Astrocyte (in vitro differentiated cells and primary cell): ENCODE results near the gene FXR1. TPM values are rescaled to one million over a fixed set of nuclear protein-coding genes. Genes with fewer than 3 reads are reported as not detected.

ENCODE experiments used
- DNase-seq: peaks from one replicate; pipeline ENCODE4 v3.0.0-alpha.2; 2010; ENCODE audit warnings: low read depth
- FAIRE-seq: peaks from 2 replicates; lab custom pipeline; 2011; peaks lifted over from hg19 to GRCh38; lab: Jason Lieb, UNC
- H2AFZ ChIP-seq: 2 replicates; pipeline ENCODE4 v1.6.0; 2012; ENCODE audit warnings: low read depth, low read length, inconsistent platforms
- H3K27ac ChIP-seq: 2 replicates; pipeline ENCODE4 v1.5.1; 2011; ENCODE audit warnings: low read depth, low read length, inconsistent platforms
- H3K27me3 ChIP-seq: 2 replicates; pipeline ENCODE4 v1.6.0; 2011; ENCODE audit warnings: low read length, inconsistent platforms; ENCODE audit not compliant: insufficient read depth
- H3K36me3 ChIP-seq: 2 replicates; pipeline ENCODE4 v1.5.1; 2011; ENCODE audit warnings: low read length, inconsistent platforms; ENCODE audit not compliant: insufficient read depth
- H3K4me1 ChIP-seq: 2 replicates; pipeline ENCODE4 v1.5.1; 2011; ENCODE audit warnings: low read length, inconsistent platforms; ENCODE audit not compliant: insufficient read depth
- H3K4me2 ChIP-seq: 2 replicates; pipeline ENCODE4 v1.6.0; 2012; ENCODE audit warnings: low read length, inconsistent platforms
- H3K4me3 ChIP-seq: 2 replicates; pipeline ENCODE4 v1.5.1; 2011; ENCODE audit warnings: low read depth, mild to moderate bottlenecking, low read length, inconsistent platforms; ENCODE audit not compliant: insufficient read depth
- H3K79me2 ChIP-seq: 2 replicates; pipeline ENCODE4 v1.6.0; 2012; ENCODE audit warnings: mild to moderate bottlenecking, low read length, inconsistent platforms; ENCODE audit not compliant: insufficient read depth
- H3K9ac ChIP-seq: 2 replicates; pipeline ENCODE4 v1.6.0; 2012; ENCODE audit warnings: mild to moderate bottlenecking, low read length, inconsistent platforms
- H3K9me3 ChIP-seq: 2 replicates; pipeline ENCODE4 v1.5.1; 2012; ENCODE audit warnings: low read depth, mild to moderate bottlenecking, low read length, inconsistent platforms; ENCODE audit not compliant: insufficient read depth
- H4K20me1 ChIP-seq: 2 replicates; pipeline ENCODE4 v1.6.0; 2012; ENCODE audit warnings: low read length, inconsistent platforms; ENCODE audit not compliant: insufficient read depth
- H3K27ac Mint-ChIP-seq: one replicate; pipeline ENCODE4 v1.8.0; 2021; ENCODE audit warnings: mild to moderate bottlenecking, mixed read lengths; ENCODE audit not compliant: unreplicated experiment
- H3K27me3 Mint-ChIP-seq: one replicate; pipeline ENCODE4 v1.8.0; 2021; ENCODE audit warnings: low read depth, mixed read lengths; ENCODE audit not compliant: unreplicated experiment
- H3K36me3 Mint-ChIP-seq: one replicate; pipeline ENCODE4 v1.8.0; 2021; ENCODE audit warnings: low read depth, mixed read lengths; ENCODE audit not compliant: unreplicated experiment
- H3K4me1 Mint-ChIP-seq: one replicate; pipeline ENCODE4 v1.8.0; 2021; ENCODE audit warnings: low read depth, mixed read lengths; ENCODE audit not compliant: unreplicated experiment
- H3K4me3 Mint-ChIP-seq: one replicate; pipeline ENCODE4 v1.8.0; 2021; ENCODE audit warnings: mild to moderate bottlenecking, moderate library complexity, mixed read lengths; ENCODE audit not compliant: unreplicated experiment
- H3K9me3 Mint-ChIP-seq: one replicate; pipeline ENCODE4 v1.8.0; 2021; ENCODE audit warnings: mild to moderate bottlenecking, mixed read lengths; ENCODE audit not compliant: unreplicated experiment
- EZH2 ChIP-seq: IDR thresholded peaks from 2 replicates; pipeline ENCODE4 v1.6.1; 2012; ENCODE audit warnings: mild to moderate bottlenecking, low read length, inconsistent platforms; ENCODE audit not compliant: insufficient read depth
- total RNA-seq: library from RNA; stranded (reverse); gene quantifications from 2 replicates; pipeline ENCODE4 v1.2.1, GENCODE V29; 2021
- TF ChIP-seq, protein P1 (sequence below): IDR thresholded peaks from 2 replicates; pipeline ENCODE4 v1.5.1; 2011; ENCODE audit warnings: low read depth, mild to moderate bottlenecking, inconsistent platforms, low read length, moderate library complexity; ENCODE audit not compliant: insufficient read depth

The FXR1 gene
- total RNA-seq, 1 donor from 2014 or later = 173 TPM

DNA sequence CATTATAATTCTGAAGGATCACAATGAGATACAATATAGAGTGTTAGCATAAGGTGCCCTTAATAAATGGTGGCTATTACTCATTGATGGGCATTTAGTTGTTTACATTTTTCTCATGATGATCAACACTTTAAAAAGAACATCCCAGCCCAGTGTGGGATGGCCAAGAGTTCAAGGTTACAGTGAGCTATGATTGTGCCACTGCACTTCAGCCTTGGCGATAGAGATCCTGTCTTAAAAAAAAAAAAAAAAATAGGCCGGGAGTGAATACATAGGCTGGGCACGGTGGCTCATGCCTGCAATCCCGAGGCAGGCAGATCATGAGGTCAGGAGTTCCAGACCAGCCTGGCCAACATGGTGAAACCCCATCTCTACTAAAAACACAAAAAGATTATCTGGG lies 1.6 kb upstream of the FXR1 start:
- Histone ChIP-seq H3K36me3 (peaks cover 2% of the 10 kb centered on the region), H3K9ac (no peak overlapping the region), H3K4me3 (no peak overlapping the region), H3K79me2 (peaks cover 34% of the 10 kb centered on the region), H3K27ac (no peak overlapping the region), H4K20me1 (peaks cover 27% of the 10 kb centered on the region), H3K4me1 (peaks cover 15% of the 10 kb centered on the region), H2AFZ (no peak overlapping the region), H3K4me2 (no peak overlapping the region), H3K9me3 (no peaks in the 10 kb centered on the region), H3K27me3 (no peaks in the 10 kb centered on the region)
- no peak for FAIRE-seq
- Mint-ChIP-seq H3K27ac (no peak overlapping the region), H3K4me1 (peaks cover 17% of the 10 kb centered on the region), H3K4me3 (no peak overlapping the region), H3K27me3 (no peaks in the 10 kb centered on the region), H3K9me3 (peaks cover 3% of the 10 kb centered on the region), H3K36me3 (no peaks in the 10 kb centered on the region)
- TF ChIP-seq, protein P1, sequence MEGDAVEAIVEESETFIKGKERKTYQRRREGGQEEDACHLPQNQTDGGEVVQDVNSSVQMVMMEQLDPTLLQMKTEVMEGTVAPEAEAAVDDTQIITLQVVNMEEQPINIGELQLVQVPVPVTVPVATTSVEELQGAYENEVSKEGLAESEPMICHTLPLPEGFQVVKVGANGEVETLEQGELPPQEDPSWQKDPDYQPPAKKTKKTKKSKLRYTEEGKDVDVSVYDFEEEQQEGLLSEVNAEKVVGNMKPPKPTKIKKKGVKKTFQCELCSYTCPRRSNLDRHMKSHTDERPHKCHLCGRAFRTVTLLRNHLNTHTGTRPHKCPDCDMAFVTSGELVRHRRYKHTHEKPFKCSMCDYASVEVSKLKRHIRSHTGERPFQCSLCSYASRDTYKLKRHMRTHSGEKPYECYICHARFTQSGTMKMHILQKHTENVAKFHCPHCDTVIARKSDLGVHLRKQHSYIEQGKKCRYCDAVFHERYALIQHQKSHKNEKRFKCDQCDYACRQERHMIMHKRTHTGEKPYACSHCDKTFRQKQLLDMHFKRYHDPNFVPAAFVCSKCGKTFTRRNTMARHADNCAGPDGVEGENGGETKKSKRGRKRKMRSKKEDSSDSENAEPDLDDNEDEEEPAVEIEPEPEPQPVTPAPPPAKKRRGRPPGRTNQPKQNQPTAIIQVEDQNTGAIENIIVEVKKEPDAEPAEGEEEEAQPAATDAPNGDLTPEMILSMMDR = no peak
- no peak for TF ChIP-seq EZH2
- DNase-seq = no peak

DNA sequence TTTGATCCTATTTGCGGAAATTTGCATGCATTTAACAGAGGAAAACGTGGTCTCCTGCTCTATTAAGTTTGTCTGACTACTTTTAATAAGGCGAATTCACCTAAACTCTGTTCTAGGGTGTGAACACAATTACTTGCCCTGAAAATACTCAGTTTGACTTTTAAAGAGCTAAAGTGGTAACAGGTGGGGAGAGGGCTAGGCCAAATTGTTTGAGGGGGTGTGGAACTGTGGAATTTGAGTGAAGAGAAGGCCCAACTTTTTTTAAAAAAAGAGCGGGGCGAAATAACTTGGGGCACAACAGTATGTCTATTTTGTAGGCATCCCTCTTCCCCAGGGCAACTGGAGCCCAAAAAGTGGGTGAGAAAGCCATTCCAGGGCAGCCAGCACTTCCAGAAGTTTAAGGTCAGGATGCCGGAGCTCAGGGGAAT lies 580 bp upstream of the FXR1 start:
- Histone ChIP-seq H3K9ac (peak overlapping the region; percentile 99), H4K20me1 (peaks cover 37% of the 10 kb centered on the region), H3K4me1 (peaks cover 15% of the 10 kb centered on the region), H3K27ac (peak overlapping the region; percentile 98), H3K27me3 (no peaks in the 10 kb centered on the region), H3K36me3 (peaks cover 2% of the 10 kb centered on the region), H3K4me2 (peak overlapping the region; percentile 95), H3K79me2 (peaks cover 44% of the 10 kb centered on the region), H3K4me3 (peak overlapping the region; percentile 95), H2AFZ (peak overlapping the region; percentile 94), H3K9me3 (no peaks in the 10 kb centered on the region)
- Mint-ChIP-seq H3K36me3 (no peaks in the 10 kb centered on the region), H3K27ac (peak overlapping the region; percentile 96), H3K9me3 (no peaks in the 10 kb centered on the region), H3K27me3 (no peaks in the 10 kb centered on the region), H3K4me3 (peak overlapping the region; percentile 98), H3K4me1 (peaks cover 17% of the 10 kb centered on the region)
- TF ChIP-seq, protein P1 = no peak
- TF ChIP-seq EZH2 = no peak
- DNase-seq (no peak), FAIRE-seq (no peak)

DNA sequence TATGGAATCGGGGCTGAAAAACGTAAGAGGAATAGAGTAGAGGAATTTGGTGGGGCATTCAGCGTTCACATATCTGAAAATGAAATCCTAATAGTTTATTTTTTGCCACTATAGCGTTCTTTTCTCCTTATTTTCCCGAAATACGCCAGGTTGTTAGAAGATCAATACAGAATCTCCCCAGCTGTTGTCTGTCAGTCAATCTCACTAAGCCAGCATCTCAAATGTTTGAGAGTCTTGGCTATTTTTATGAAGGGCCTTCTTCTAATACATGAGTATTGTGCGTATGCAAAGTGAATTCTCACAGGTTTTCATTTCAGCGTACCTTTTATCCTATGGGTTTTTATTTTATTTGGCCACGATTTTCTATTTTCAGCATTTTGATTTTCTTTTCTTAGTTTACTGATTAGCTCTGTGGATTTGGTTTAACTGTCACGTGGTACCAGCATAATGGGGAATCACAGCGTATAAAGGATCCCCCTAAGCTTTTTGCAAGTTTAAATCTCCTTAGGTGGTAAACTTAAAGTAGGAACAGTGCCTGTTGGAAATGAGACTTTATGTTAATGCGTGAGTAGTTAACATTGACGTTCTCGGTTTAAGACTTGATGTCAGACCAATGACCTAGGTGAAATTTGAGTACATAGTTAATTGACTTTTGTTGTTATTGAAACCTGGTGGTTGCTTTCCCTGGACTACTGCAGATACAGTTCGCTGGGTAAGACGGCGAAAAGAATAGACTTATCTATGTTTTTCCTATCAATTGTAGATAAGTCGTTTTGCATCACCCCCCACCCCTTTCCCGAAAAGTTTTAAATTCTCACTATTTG lies 1.3 kb downstream of the FXR1 start:
- H3K4me1 Mint-ChIP-seq = peaks cover 20% of the 10 kb centered on the region
- H3K79me2 ChIP-seq = peaks cover 64% of the 10 kb centered on the region
- peaks cover 54% of the 10 kb centered on the region for H4K20me1 ChIP-seq
- H3K9me3 ChIP-seq = no peaks in the 10 kb centered on the region
- no peaks in the 10 kb centered on the region for H3K27me3 ChIP-seq
- no peaks in the 10 kb centered on the region for H3K9me3 Mint-ChIP-seq
- H3K27me3 Mint-ChIP-seq = no peaks in the 10 kb centered on the region
- no peak for TF ChIP-seq EZH2
- TF ChIP-seq, protein P1 = no peak
- H3K4me1 ChIP-seq = peaks cover 15% of the 10 kb centered on the region
- peak; percentile 44 for DNase-seq
- H3K4me2 ChIP-seq = peak overlapping the region; percentile 95
- H3K4me3 Mint-ChIP-seq = peak overlapping the region; percentile 98
- peaks cover 4% of the 10 kb centered on the region for H3K36me3 ChIP-seq
- H3K27ac ChIP-seq = peak overlapping the region; percentile 98
- H3K36me3 Mint-ChIP-seq = no peaks in the 10 kb centered on the region
- peak overlapping the region; percentile 99 for H3K9ac ChIP-seq
- no peak overlapping the region for H2AFZ ChIP-seq
- peak overlapping the region; percentile 96 for H3K27ac Mint-ChIP-seq
- FAIRE-seq = no peak
- H3K4me3 ChIP-seq = peak overlapping the region; percentile 95
